SJCRH30 (cell line): ENCODE results near the gene DDAH2. TPM values are rescaled to one million over a fixed set of nuclear protein-coding genes. Genes with fewer than 3 reads are reported as not detected.

ENCODE experiments used
- DNase-seq, 2 experiments: peaks; one replicate each; pipeline ENCODE4 v3.0.0-alpha.2; 2015 to 2020
- H3K27ac ChIP-seq: fragments of 250-450 bp; sonication (Bioruptor Pico); 2 replicates; pipeline ENCODE4 v1.5.1; 2020; ENCODE audit warnings: mild to moderate bottlenecking, moderate library complexity
- H3K27me3 ChIP-seq: fragments of 250-450 bp; sonication (Bioruptor Pico); 2 replicates; pipeline ENCODE4 v1.5.1; 2020; ENCODE audit warnings: mild to moderate bottlenecking, moderate library complexity
- H3K36me3 ChIP-seq: fragments of 250-450 bp; sonication (Bioruptor Pico); 2 replicates; pipeline ENCODE4 v1.5.1; 2020; ENCODE audit warnings: mild to moderate bottlenecking, moderate library complexity
- H3K4me1 ChIP-seq: fragments of 250-450 bp; sonication (Bioruptor Pico); 2 replicates; pipeline ENCODE4 v1.5.1; 2020; ENCODE audit warnings: mild to moderate bottlenecking, moderate library complexity
- H3K4me3 ChIP-seq: fragments of 250-450 bp; sonication (Bioruptor Pico); 2 replicates; pipeline ENCODE4 v1.5.1; 2020; ENCODE audit warnings: mild to moderate bottlenecking, moderate library complexity
- H3K9me3 ChIP-seq: fragments of 250-450 bp; sonication (Bioruptor Pico); replicated peaks from 2 replicates; pipeline ENCODE4 v1.5.1; 2020; ENCODE audit warnings: mild to moderate bottlenecking, moderate library complexity
- total RNA-seq: library from RNA; depleted of rRNA; stranded (reverse); fragments of >200 nt; shearing (Covaris generic); gene quantifications from 2 replicates; pipeline ENCODE4 v1.2.3, GENCODE V29; 2014

Gene DDAH2
- total RNA-seq, 1 experiment from 2014 or later, result 42.7 TPM

- Histone ChIP-seq H3K9me3 (no peaks in the 10 kb centered on the region), H3K4me3 (no peak overlapping the region), H3K4me1 (peaks cover 17% of the 10 kb centered on the region), H3K27ac (no peak overlapping the region), H3K27me3 (no peaks in the 10 kb centered on the region), H3K36me3 (no peaks in the 10 kb centered on the region)
- DNase-seq, result no peak
Measured at GRCh38 chr6:31741815-31742214, 12.7 kb upstream of the DDAH2 start.

- peak overlapping the region; percentile 62 for H3K4me3 ChIP-seq
- peaks cover 19% of the 10 kb centered on the region for H3K4me1 ChIP-seq
- peak overlapping the region; percentile 89 for H3K27ac ChIP-seq
- no peak for DNase-seq
- H3K9me3 ChIP-seq, result no peaks in the 10 kb centered on the region
- no peaks in the 10 kb centered on the region for H3K27me3 ChIP-seq
- no peaks in the 10 kb centered on the region for H3K36me3 ChIP-seq
Measured at GRCh38 chr6:31740397-31741223, 11.5 kb upstream of the DDAH2 start.

- H3K27me3 ChIP-seq, result no peaks in the 10 kb centered on the region
- DNase-seq, result peak; percentile 98 to 99
- H3K27ac ChIP-seq, result peak within 1 kb of the TSS; percentile 89
- no peaks in the 10 kb centered on the region for H3K36me3 ChIP-seq
- no peaks in the 10 kb centered on the region for H3K9me3 ChIP-seq
- peaks cover 19% of the 10 kb centered on the region for H3K4me1 ChIP-seq
- peak within 1 kb of the TSS; percentile 62 for H3K4me3 ChIP-seq
Measured at GRCh38 chr6:31739639-31740396, 10.7 kb upstream of the DDAH2 start, which contains the start of gene MSH5. Gene MSH5 (plus strand): TSS chr6:31740005. CDS start chr6:31740467, 462 bp downstream.

DNA sequence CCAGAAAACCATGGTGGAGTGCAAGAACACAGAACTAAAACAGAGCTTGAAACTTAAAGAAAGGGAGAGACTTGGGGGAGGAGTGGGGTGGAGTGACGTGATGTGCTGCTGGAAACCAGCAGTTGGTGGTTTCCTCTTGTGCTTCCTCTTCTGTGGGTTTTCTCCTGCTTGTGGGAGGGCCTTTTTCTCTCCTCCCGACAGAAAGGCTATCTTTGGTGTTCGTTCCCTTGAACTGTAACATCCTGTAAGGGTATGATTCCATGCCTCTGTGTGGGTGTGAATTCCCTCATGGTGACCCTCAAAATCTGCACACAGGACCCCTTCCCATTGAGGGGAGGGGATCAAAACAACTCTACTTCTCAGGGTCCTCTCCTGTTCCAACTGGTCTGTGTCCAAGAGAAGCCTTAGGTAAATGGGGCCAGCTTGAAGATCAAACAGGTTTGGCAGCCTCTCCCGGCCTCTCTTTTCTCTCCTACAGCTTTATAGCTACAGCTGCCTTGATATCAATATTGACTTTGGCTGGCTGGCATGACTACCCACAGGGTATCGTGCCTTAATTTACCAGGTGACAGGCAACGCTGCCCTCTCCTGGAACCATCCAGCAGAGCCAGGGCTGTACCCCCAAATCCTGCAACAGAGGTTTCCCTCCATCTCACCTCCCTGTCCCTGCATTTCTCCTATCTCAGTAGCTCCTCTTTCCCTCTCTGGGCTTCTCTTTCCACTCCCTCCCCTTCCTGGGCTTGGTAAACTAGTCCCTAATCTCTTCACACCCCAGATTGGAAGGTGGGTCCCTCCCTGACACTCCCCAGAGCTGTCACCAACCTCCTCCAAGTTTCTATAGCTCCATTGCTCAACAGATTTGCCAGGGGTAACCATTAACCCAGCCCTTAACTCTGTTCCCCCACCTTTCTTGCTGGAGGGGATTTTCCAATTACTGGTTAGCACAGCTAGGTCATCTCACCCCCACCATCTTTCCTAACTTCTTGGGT lies 9.2 kb upstream of the DDAH2 start:
- Histone ChIP-seq H3K9me3 (no peaks in the 10 kb centered on the region), H3K36me3 (peaks cover 10% of the 10 kb centered on the region), H3K4me1 (peaks cover 23% of the 10 kb centered on the region), H3K4me3 (peak overlapping the region; percentile 31), H3K27me3 (no peaks in the 10 kb centered on the region), H3K27ac (peak overlapping the region; percentile 70)
- DNase-seq, result peak; percentile 67 to 80

DNA sequence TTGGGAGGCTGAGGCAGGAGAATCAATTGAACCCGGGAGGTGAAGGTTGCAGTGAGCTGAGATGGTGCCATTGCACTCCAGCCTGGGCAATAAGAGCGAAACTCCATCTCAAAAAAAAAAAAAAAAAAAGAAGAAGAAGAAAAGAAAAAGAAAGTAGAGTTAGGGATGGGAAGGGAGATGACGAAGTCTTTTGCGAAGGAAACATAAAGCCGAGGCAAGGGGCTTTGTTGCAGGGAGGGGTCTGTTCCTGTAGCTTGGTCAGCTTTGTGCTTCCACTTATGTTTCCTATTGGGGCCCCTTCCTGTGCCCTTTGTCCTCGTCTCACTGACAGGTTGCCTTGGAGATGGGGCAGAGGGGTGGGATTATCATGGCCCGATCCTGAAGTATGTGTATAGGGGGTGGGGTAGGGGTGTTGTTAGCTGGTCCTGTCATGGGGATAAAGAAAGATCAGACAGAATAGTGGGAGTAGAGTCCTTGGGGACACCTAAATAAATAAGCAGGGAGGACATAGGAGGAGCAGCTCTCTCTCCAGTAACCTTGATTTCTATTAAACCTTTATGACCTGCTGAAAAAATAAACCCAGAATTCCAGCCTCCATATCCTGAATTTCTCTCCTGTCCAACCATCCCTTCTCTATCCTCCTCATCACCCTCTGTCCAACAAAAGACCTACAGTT lies 8.4 kb upstream of the DDAH2 start:
- Histone ChIP-seq H3K27me3 (no peaks in the 10 kb centered on the region), H3K4me3 (peak overlapping the region; percentile 63), H3K27ac (peak overlapping the region; percentile 70), H3K9me3 (no peaks in the 10 kb centered on the region), H3K4me1 (peaks cover 23% of the 10 kb centered on the region), H3K36me3 (peaks cover 18% of the 10 kb centered on the region)
- DNase-seq, result peak; percentile 66 to 71

DNA sequence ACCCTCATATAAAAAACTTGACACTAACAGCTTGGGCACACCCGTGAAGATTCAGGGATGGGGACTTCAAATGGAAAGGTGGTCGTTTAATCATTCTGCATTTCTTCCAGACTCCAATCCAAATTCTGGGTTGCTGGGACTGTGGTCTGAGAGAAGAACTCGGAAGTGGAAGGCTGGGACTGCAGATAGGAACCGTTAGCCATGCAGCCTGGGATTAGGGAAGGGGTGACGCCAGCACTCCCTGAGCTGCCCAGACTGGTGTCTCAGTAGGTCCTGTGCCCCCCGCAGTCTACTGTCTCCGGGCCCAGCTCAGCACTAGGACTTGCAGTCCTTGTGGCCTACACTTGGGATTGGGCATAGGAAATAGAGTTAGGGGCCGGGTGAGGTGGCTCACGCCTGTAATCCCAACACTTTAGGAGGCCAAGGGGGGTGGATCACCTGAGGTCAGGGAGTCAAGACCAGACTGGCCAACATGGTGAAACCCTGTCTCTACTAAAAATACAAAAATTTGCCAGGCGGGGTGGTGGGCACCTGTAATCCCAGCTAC lies 7.7 kb upstream of the DDAH2 start:
- DNase-seq, result peak; percentile 21 to 32
- Histone ChIP-seq H3K27me3 (no peaks in the 10 kb centered on the region), H3K9me3 (no peaks in the 10 kb centered on the region), H3K27ac (peak overlapping the region; percentile 70; the same call in 1 of the 2 replicates), H3K4me3 (peak overlapping the region; percentile 63), H3K36me3 (peaks cover 24% of the 10 kb centered on the region), H3K4me1 (peaks cover 23% of the 10 kb centered on the region)

- Histone ChIP-seq H3K27me3 (no peaks in the 10 kb centered on the region), H3K4me1 (peaks cover 23% of the 10 kb centered on the region), H3K36me3 (peaks cover 30% of the 10 kb centered on the region), H3K9me3 (no peaks in the 10 kb centered on the region), H3K27ac (peak within 1 kb of the TSS; percentile 70), H3K4me3 (peak within 1 kb of the TSS; percentile 63)
- peak; percentile 84 to 85 for DNase-seq
Measured at GRCh38 chr6:31736021-31736767, 7.1 kb upstream of the DDAH2 start, which contains the start of gene CLIC1. Gene CLIC1 (minus strand): TSS chr6:31736530. CDS start chr6:31736300, 230 bp downstream.

GRCh38 chr6:31734821-31735406 lies 5.8 kb upstream of the DDAH2 start:
- peaks cover 37% of the 10 kb centered on the region for H3K36me3 ChIP-seq
- no peaks in the 10 kb centered on the region for H3K9me3 ChIP-seq
- peak overlapping the region; percentile 70 for H3K27ac ChIP-seq
- DNase-seq, result peak; percentile 54 to 57
- peak overlapping the region; percentile 63 for H3K4me3 ChIP-seq
- H3K27me3 ChIP-seq, result no peaks in the 10 kb centered on the region
- peaks cover 23% of the 10 kb centered on the region for H3K4me1 ChIP-seq

- Histone ChIP-seq H3K27ac (peak overlapping the region; percentile 70), H3K4me3 (peak overlapping the region; percentile 63), H3K36me3 (peaks cover 37% of the 10 kb centered on the region), H3K4me1 (peaks cover 23% of the 10 kb centered on the region), H3K9me3 (no peaks in the 10 kb centered on the region), H3K27me3 (no peaks in the 10 kb centered on the region)
- no peak for DNase-seq
Measured at GRCh38 chr6:31734247-31734820, 5.2 kb upstream of the DDAH2 start.

GRCh38 chr6:31733734-31734133 lies 4.6 kb upstream of the DDAH2 start:
- H3K27ac ChIP-seq, result no peak overlapping the region
- H3K9me3 ChIP-seq, result no peaks in the 10 kb centered on the region
- no peak for DNase-seq
- H3K4me1 ChIP-seq, result peaks cover 25% of the 10 kb centered on the region
- H3K36me3 ChIP-seq, result peaks cover 37% of the 10 kb centered on the region
- H3K27me3 ChIP-seq, result no peaks in the 10 kb centered on the region
- H3K4me3 ChIP-seq, result no peak overlapping the region

GRCh38 chr6:31732029-31732428 lies 2.9 kb upstream of the DDAH2 start:
- Histone ChIP-seq H3K9me3 (no peaks in the 10 kb centered on the region), H3K4me3 (no peak overlapping the region), H3K27ac (no peak overlapping the region), H3K27me3 (no peaks in the 10 kb centered on the region), H3K36me3 (peaks cover 37% of the 10 kb centered on the region), H3K4me1 (peaks cover 12% of the 10 kb centered on the region; the same call in 1 of the 2 replicates)
- no peak for DNase-seq

DNA sequence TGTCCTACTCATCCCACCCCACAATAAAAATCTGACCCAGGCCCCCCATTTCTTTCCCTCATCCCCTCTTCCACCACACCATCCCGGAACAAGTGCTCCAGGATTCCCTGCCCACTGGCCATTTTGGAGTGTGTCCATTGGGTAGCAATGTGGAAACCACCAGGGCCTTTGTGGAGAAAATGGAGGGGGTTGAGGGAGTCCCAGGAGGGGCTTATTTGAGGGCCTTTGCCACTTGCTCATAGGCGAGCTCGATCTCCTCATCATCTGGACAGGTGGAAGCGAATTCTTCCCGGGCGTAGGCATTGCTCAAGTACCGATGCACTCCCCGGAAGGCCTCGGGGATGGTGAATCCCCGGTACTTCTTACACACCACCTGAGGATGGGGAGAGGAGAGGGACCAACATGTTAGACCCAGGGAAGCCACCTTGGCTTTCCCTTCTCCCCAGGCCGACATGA lies 1.6 kb upstream of the DDAH2 start:
- Histone ChIP-seq H3K27me3 (no peaks in the 10 kb centered on the region), H3K4me1 (0 out of 2 replicates have a peak, but pooled peaks cover 8% of the 10 kb centered on the region), H3K27ac (no peak overlapping the region), H3K36me3 (peaks cover 37% of the 10 kb centered on the region), H3K4me3 (peak overlapping the region; percentile 73; the same call in 1 of the 2 replicates), H3K9me3 (no peaks in the 10 kb centered on the region)
- DNase-seq, result no peak
